Effector CD4-positive, alpha-beta T cell (primary cell): ENCODE results near the gene PFKL.
"Not testable (repeated sequence)": the region's sequence is repeated elsewhere in the genome, so short reads cannot be mapped to it uniquely, and the experiment has no call there.

Experiments used
- DNase-seq: peaks from one replicate; pipeline ENCODE4 v3.0.0-alpha.2; 2020

The PFKL gene

GRCh38 chr21:44279354-44280260, 20.2 kb upstream of the PFKL start:
- no peak for DNase-seq

- no peak for DNase-seq
These were observed 18.1 kb upstream of the PFKL start for GRCh38 chr21:44281801-44282200.

GRCh38 chr21:44282370-44282769, 17.5 kb upstream of the PFKL start:
- no peak for DNase-seq

- not testable (repeated sequence) for DNase-seq
These were observed 16.6 kb upstream of the PFKL start for GRCh38 chr21:44283211-44283785.

GRCh38 chr21:44283948-44284347, 15.9 kb upstream of the PFKL start:
- DNase-seq: no peak

- DNase-seq: no peak
These were observed 14.5 kb upstream of the PFKL start, which contains the start of gene AIRE for GRCh38 chr21:44285138-44285992. Gene AIRE (plus strand): TSS chr21:44285876. CDS start chr21:44286007, 131 bp downstream.

GRCh38 chr21:44286086-44286715, 13.7 kb upstream of the PFKL start:
- DNase-seq: no peak

GRCh38 chr21:44286716-44287632, 12.9 kb upstream of the PFKL start:
- no peak for DNase-seq

GRCh38 chr21:44288251-44289110, 11.4 kb upstream of the PFKL start:
- no peak for DNase-seq

GRCh38 chr21:44289381-44290010, 10.4 kb upstream of the PFKL start:
- no peak for DNase-seq

GRCh38 chr21:44290327-44291077, 9.4 kb upstream of the PFKL start:
- DNase-seq: no peak

- DNase-seq: no peak
These were observed 8.5 kb upstream of the PFKL start for GRCh38 chr21:44291078-44291935.

- no peak for DNase-seq
These were observed 7.7 kb upstream of the PFKL start for GRCh38 chr21:44291936-44292811.

GRCh38 chr21:44292812-44293195, 7.0 kb upstream of the PFKL start:
- DNase-seq: no peak

- no peak for DNase-seq
These were observed 6.2 kb upstream of the PFKL start for GRCh38 chr21:44293551-44294231.

- no peak for DNase-seq
These were observed 5.3 kb upstream of the PFKL start for GRCh38 chr21:44294391-44295162.
